Metanephros (tissue), 1 donor: ENCODE measurements around the gene NSF. TPM values are rescaled to one million over a fixed set of nuclear protein-coding genes. Genes with fewer than 3 reads are reported as not detected.

Source experiments
- total RNA-seq: library from RNA; depleted of rRNA; stranded (reverse); fragments of >200 nt; gene quantifications from one replicate; pipeline ENCODE4 v1.2.3, GENCODE V29; 2014

NSF gene
- total RNA-seq: 42.9 TPM

DNA sequence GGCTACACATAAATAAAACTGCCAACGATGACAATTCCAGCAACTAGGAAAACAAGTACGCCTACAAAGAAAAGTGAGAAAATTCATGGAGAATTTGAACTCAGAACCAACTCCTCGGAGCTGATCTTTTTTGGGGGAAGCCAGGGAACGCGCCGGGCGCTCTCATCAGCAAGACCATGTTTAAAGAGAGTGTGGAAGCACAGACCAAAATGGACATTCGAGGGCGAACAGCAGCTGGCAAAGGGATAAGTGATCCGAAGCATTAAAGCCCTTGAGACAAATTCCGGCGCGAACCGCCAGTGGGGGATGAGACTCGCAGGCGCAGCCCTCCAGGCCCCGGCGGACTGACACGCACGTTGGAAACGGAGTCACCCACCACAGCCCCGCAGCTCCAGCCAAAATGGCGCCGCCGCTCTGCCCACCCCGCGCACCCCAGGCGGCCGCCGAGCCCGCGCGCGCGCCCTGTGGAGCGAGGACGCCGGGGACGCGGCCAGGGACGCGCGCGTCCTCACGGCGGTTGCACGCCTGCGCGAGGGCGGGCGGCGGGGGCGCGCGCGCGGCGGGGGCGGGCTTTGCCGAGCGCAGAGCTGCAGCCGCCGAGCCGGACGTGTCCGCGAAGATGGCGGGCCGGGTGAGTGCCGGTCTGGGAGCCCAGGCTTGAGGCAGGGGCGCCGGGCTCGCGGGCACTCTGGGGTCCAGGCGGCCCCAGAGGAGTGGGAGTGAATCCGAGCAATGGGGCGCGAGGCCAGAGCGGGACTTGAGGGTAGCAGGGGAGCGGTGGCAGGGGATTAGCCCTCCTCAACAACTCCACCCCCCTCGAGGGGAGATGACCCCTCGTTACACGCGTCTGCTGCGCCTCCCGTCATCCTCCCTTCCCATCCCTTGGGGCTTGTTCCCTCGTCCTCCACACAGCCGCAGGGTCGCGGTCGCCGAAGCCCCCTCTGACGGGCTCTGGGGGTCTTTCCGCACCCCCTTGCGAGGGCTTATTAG, at the start of gene NSF:
Gene NSF, plus strand, starts transcription at position 513 of the 990 bp plus-strand sequence. Its CDS starts 107 bp downstream, at position 620.

DNA sequence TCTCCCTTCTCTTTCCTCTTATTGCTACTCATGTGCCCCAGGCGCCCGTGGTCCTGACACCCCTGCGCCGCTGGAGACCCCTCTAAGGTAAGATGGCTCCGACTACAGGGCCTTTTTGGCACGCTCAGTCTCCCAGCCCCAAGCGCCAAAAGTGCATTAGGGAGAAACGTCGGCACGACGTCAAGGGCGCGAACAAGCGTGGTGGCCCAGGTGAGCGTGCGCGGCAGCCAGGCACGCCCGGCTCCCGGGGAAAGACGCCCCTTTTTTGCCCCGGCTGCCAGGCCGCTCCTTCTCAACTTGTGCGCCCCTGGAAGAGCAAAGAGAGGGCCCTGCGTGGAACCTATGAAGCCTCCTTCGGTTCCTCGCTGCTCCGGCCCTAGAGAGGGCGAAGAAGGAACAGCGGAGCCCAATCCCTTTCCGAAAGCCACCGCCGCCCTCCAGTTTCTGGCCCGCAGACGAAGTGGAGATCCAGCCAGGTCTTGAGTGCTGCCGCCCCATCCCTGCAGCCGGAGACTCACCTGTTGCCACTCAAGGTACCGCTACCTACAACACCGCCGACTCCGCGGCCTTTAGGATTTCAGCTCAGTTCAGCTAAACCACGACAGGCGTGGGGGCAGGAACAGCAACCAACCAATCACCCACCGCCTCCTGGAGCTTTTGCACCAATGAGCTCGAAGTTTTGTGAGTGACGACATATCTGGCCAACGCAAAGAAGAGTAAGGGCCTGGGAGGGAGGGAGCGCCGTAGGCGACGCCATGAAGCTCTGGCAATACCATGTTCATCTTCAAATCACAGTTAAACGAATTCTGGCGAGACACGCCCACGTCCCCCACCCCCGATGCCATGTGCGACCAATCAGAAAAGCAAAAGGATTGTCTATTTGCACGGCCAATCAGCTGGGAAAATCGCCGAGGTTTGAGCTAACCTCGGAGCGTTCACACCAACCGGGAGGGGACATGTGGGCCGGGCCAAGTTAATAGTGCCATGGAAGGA, 11.1 kb upstream of the NSF start, which contains the start of gene ARL17A:
Gene ARL17A, minus strand, starts transcription at position 609 of the 993 bp plus-strand sequence. CDS start 3,369 bp downstream, outside the sequence.

Other genes starting within 250 kb of the NSF start
- 16.9 TPM for gene ARL17B, start 228.9 kb upstream of the NSF start, total RNA-seq
- gene LRRC37A2, start 78.2 kb upstream of the NSF start, total RNA-seq: 8.1 TPM
- 13.5 TPM for gene ARL17A, start 11.0 kb upstream of the NSF start, total RNA-seq
- gene WNT3, start 228.0 kb downstream of the NSF start, total RNA-seq: 0.82 TPM